ENCODE results near the gene IFNAR2. TPM values are rescaled to one million over a fixed set of nuclear protein-coding genes. Genes with fewer than 3 reads are reported as not detected.
"Not testable (repeated sequence)": the region's sequence is repeated elsewhere in the genome, so short reads cannot be mapped to it uniquely, and the experiment has no call there.

The IFNAR2 gene
- total and polyA plus RNA-seq, 11 donors = 6.5 to 46.7 (median 12.0) TPM

DNA sequence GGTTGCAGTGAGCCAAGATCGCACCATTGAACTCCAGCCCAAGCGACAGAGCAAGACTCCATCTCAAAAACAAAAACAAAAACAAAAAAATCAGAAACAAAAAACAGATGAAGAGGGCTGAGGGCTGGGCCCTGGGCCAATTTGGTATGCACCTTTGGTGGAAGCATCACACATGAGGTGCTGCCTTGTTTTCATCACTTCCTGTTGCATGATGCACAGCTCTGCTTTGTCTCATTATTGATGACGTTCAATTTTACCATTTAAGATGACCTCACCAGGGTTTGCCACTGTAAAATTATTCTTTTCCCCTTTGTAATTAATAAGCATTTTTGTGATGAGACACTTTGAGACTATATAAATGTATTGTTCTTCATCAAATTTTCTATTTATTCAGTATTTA, 9.8 kb upstream of the IFNAR2 start:
- no peaks in the 10 kb centered on the region for H3K27me3 ChIP-seq
- H3K9me3 ChIP-seq = peaks cover 0 to 20% (median 0%) of the 10 kb centered on the region in 12 donors
- H3K4me1 ChIP-seq = peaks cover 0 to 27% (median 0%) of the 10 kb centered on the region in 12 donors
- no peak for TF ChIP-seq CTCF (IDR thresholded peaks at IDR 0.05)
- TF ChIP-seq POLR2A (IDR thresholded peaks at IDR 0.05) = no peak
- H3K36me3 ChIP-seq = no peaks in the 10 kb centered on the region
- no peak overlapping the region for H3K27ac ChIP-seq
- intact Hi-C loops (cut with DNase I) = no loop called here
- WGBS, 4 donors = 89 to 93% (median 91%) methylated on average over 3 of the region's 3 CpGs
- DNase-seq (no peak), ATAC-seq (no peak)
- no peak overlapping the region for H3K4me3 ChIP-seq

DNA sequence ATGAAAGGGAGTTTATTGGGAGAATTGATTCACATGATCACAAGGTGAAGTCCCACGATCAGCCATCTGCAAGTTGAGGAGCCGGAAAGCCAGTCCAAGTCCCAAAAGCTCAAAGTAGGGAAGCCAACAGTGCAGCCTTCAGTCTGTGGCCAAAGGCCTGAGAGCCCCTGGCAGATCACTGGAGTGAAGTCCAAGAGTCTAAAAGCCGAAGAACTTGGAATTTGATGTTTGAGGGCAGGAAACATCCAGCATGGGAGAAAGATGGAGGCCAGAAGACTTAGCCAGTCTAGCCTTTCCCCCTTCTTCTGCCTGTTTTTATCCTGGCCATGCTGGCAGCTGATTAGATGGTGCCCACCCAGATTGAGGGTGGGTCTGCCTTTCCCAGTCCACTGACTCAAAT, 4.4 kb upstream of the IFNAR2 start:
- intact Hi-C loops (cut with DNase I); DNase-seq; H3K27me3 ChIP-seq; H3K36me3 ChIP-seq; H3K27ac ChIP-seq; H3K4me3 ChIP-seq; ATAC-seq: not testable (repeated sequence)
- WGBS, 4 donors = 91 to 100% (median 96%) methylated on average over 3 of the region's 3 CpGs
- peaks cover 0 to 20% (median 0%) of the 10 kb centered on the region in 12 donors for H3K9me3 ChIP-seq
- peaks cover 0 to 14% (median 6%) of the 10 kb centered on the region in 12 donors for H3K4me1 ChIP-seq

DNA sequence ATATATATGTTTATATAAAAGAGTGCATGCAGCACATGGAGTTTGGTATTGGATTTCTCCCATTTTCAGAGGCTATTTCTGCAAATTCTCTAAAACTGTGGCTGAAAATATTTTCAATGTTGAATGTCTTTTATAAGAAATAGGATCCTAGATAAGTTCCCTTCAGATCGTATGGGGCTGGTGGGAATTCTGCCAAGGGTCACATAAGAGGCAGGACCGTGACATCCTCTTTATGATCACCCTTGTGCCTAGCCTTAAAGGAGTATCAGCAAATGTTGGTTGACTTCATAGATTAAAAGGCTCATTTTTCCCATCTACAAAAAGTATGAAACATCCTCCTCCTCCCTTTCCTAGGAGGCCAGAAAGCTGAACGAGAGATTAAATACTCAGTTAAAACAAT, 1.3 kb upstream of the IFNAR2 start:
- Histone ChIP-seq H3K27me3 (no peaks in the 10 kb centered on the region), H3K4me1 (peaks cover 2 to 38% (median 28%) of the 10 kb centered on the region in 12 donors), H3K36me3 (peaks cover 0 to 7% (median 0%) of the 10 kb centered on the region in 9 donors), H3K9me3 (no peaks in the 10 kb centered on the region), H3K27ac (peak overlapping the region in 1 of 12 donors; percentile 100), H3K4me3 (no peak overlapping the region)
- intact Hi-C loops (cut with DNase I) = no loop called here
- ATAC-seq (no peak), DNase-seq (peak in 1 of 5 donors; percentile 49)
- TF ChIP-seq CTCF (IDR thresholded peaks at IDR 0.05) (no peak), POLR2A (IDR thresholded peaks at IDR 0.05) (no peak)
- WGBS, 4 donors = 56 to 65% (median 62%) methylated on average over 3 of the region's 3 CpGs

- Histone ChIP-seq H3K4me3 (peak overlapping the region in 11 of 12 donors; percentile 88 to 100 (median 98)), H3K27ac (peak overlapping the region in 10 of 12 donors; percentile 97 to 100 (median 99)), H3K9me3 (no peaks in the 10 kb centered on the region), H3K4me1 (peaks cover 2 to 44% (median 29%) of the 10 kb centered on the region in 12 donors), H3K27me3 (no peaks in the 10 kb centered on the region), H3K36me3 (peaks cover 0 to 7% (median 0%) of the 10 kb centered on the region in 9 donors)
- intact Hi-C loops (cut with DNase I) = no loop called here
- ATAC-seq = no peak
- 34 to 39% (median 36%) methylated on average over 18 of the region's 18 CpGs for WGBS, 4 donors
- DNase-seq = no peak
- TF ChIP-seq POLR2A (IDR thresholded peaks at IDR 0.05) (no peak), CTCF (IDR thresholded peaks at IDR 0.05) (no peak)
Observed at GRCh38 chr21:33229099-33229783, 497 bp upstream of the IFNAR2 start.

Data from heart left ventricle (tissue), 16 donors.